Effector CD4-positive, alpha-beta T cell (primary cell): ENCODE measurements around the gene UIMC1.
"Not testable (repeated sequence)": the region's sequence is repeated elsewhere in the genome, so short reads cannot be mapped to it uniquely, and the experiment has no call there.

Source experiments
- DNase-seq: peaks from one replicate; pipeline ENCODE4 v3.0.0-alpha.2; 2020

Gene UIMC1

GRCh38 chr5:177005619-177006264, 837 bp downstream of the UIMC1 start:
- peak; percentile 54 for DNase-seq

- no peak for DNase-seq
Measured at GRCh38 chr5:177004961-177005360, 1.6 kb downstream of the UIMC1 start.

- no peak for DNase-seq
Measured at GRCh38 chr5:177003649-177004048, 2.9 kb downstream of the UIMC1 start.

- not testable (repeated sequence) for DNase-seq
Measured at GRCh38 chr5:176999526-176999925, 7.1 kb downstream of the UIMC1 start.

- no peak for DNase-seq
Measured at GRCh38 chr5:176998828-176999227, 7.8 kb downstream of the UIMC1 start.

GRCh38 chr5:176996780-176997179, 9.8 kb downstream of the UIMC1 start:
- no peak for DNase-seq

- DNase-seq, result no peak
Measured at GRCh38 chr5:176995896-176996767, 10.4 kb downstream of the UIMC1 start.

- no peak for DNase-seq
Measured at GRCh38 chr5:176995122-176995490, 11.5 kb downstream of the UIMC1 start.

- no peak for DNase-seq
Measured at GRCh38 chr5:176994460-176995121, 12.0 kb downstream of the UIMC1 start.

GRCh38 chr5:176993081-176993480, 13.5 kb downstream of the UIMC1 start:
- not testable (repeated sequence) for DNase-seq

GRCh38 chr5:176987583-176987982, 19.0 kb downstream of the UIMC1 start:
- no peak for DNase-seq

- no peak for DNase-seq
Measured at GRCh38 chr5:176986280-176986679, 20.3 kb downstream of the UIMC1 start.

GRCh38 chr5:176985516-176985915, 21.1 kb downstream of the UIMC1 start:
- peak; percentile 7 for DNase-seq

- not testable (repeated sequence) for DNase-seq
Measured at GRCh38 chr5:176984176-176984575, 22.4 kb downstream of the UIMC1 start.

- not testable (repeated sequence) for DNase-seq
Measured at GRCh38 chr5:176983593-176983992, 23.0 kb downstream of the UIMC1 start.

- DNase-seq, result not testable (repeated sequence)
Measured at GRCh38 chr5:176983112-176983511, 23.5 kb downstream of the UIMC1 start.

- no peak for DNase-seq
Measured at GRCh38 chr5:176980818-176981217, 25.8 kb downstream of the UIMC1 start.

GRCh38 chr5:176979669-176980068, 26.9 kb downstream of the UIMC1 start:
- no peak for DNase-seq

- no peak for DNase-seq
Measured at GRCh38 chr5:176965633-176966032, 40.9 kb downstream of the UIMC1 start.

- DNase-seq, result no peak
Measured at GRCh38 chr5:176959051-176959450, 47.5 kb downstream of the UIMC1 start.

GRCh38 chr5:176956756-176957155, 49.8 kb downstream of the UIMC1 start:
- no peak for DNase-seq

GRCh38 chr5:176955895-176956294, 50.7 kb downstream of the UIMC1 start:
- DNase-seq, result no peak

- DNase-seq, result no peak
Measured at GRCh38 chr5:176954050-176954449, 52.5 kb downstream of the UIMC1 start.
